Pancreas (tissue), 10 donors: ENCODE measurements around the gene CSDE1. TPM values are rescaled to one million over a fixed set of nuclear protein-coding genes. Genes with fewer than 3 reads are reported as not detected.

Source experiments
- ATAC-seq, 4 donors: fragments of 200-7000 bp; cut with Tn5 transposase; one replicate each; pipeline versions ENCODE4 v1.8.0 to v1.9.1; 2020; ENCODE audit warnings: mild to moderate bottlenecking in 4 of 4, moderate library complexity in 4 of 4
- DNase-seq, 6 donors: peaks; one replicate each; pipeline ENCODE4 v3.0.0-alpha.2; 2020
- FAIRE-seq: peaks from 2 replicates; lab custom pipeline; 2012; peaks lifted over from hg19 to GRCh38; lab: Jason Lieb, UNC
- H3K27ac ChIP-seq, 4 donors: fragments of 200-600 bp; sonication (generic); 1 replicate in 3 of 4; 2 replicates in 1 of 4; pipeline versions ENCODE4 v1.5.0 to v1.8.0; 2020
- H3K27me3 ChIP-seq, 4 donors: fragments of 200-600 bp; one replicate each; pipeline ENCODE4 v1.8.0; 2021
- H3K36me3 ChIP-seq, 3 donors: fragments of 200-600 bp; sonication (generic) in 1 of 3; one replicate each; pipeline versions ENCODE4 v1.5.0 to v1.8.0; 2020 to 2021
- H3K4me1 ChIP-seq, 3 donors: fragments of 200-600 bp; one replicate each; pipeline ENCODE4 v1.8.0; 2021
- H3K4me3 ChIP-seq, 4 donors: fragments of 200-600 bp; sonication (generic) in 2 of 4; one replicate each; pipeline versions ENCODE4 v1.5.0 to v1.8.0; 2020 to 2021
- H3K9me3 ChIP-seq, 4 donors: fragments of 200-600 bp; one replicate each; pipeline ENCODE4 v1.8.0; 2021
- WGBS, 2 donors: extraction: QIAGEN DNeasy Blood & Tissue Kit; methylation state at CpG; one replicate each; pipeline ENCODE4 v1.1.7; 2013; 5-methylcytosine and 5-hydroxymethylcytosine counted together
- intact Hi-C, 3 donors: fragments of 100-400 bp; cut with DNase I; formaldehyde crosslinking; loops; one replicate each; pipeline versions ENCODE4 v1.11.1 to v1.14.2; 2022
- polyA plus RNA-seq, 2 donors: library from polyadenylated mRNA; stranded (reverse); fragments of 200-250 nt; gene quantifications; one replicate each; pipeline ENCODE4 v1.2.3, GENCODE V29; 2013
- total RNA-seq, 6 donors: library from RNA; stranded (reverse); fragmentation: NEBNext Ultra II Directional in 4 of 6; extraction: Animal tissue kit (Norgen Biotek cat#: 25700) in 4 of 6; gene quantifications; one replicate each; pipeline versions ENCODE4 v1.2.1 to v1.2.4, GENCODE V29; 2021 to 2023
- TF ChIP-seq, protein P1 (sequence below), 4 donors: fragments of 200-600 bp; sonication (generic) in 3 of 4; IDR thresholded peaks; one replicate each; pipeline versions ENCODE4 v1.5.0 to v1.8.0; 2021; ENCODE audit warnings: antibody characterized with exemption in 4 of 4
- donor health status: healthy with polysubstance abuse.
- donor health status: DM: no; HTN: no; CAD: no; lungs with moderate emphysema.
- donor health status: DM: no; HTN: no; CAD: no.
- donor health status: control.
- donor health status: control.
- donor health status: Bipolar disorder and iron deficiency.
- donor health status: DM: yes; HTN: yes; CAD: no.
- donor health status: DM: no; HTN: no; CAD: no.
- donor health status: DM: no; HTN: no; CAD: no.
- donor health status: DM: yes; HTN: yes; CAD: no.

CSDE1 gene
- total and polyA plus RNA-seq, 8 donors = 61.4 to 346 (median 308) TPM

GRCh38 chr1:114666954-114667353, 90.8 kb downstream of the CSDE1 start:
- no peaks in the 10 kb centered on the region for H3K9me3 ChIP-seq
- no peak for DNase-seq
- peaks cover 0 to 8% (median 0%) of the 10 kb centered on the region in 3 donors for H3K4me1 ChIP-seq
- H3K4me3 ChIP-seq = no peak overlapping the region
- FAIRE-seq = no peak
- TF ChIP-seq, protein P1, sequence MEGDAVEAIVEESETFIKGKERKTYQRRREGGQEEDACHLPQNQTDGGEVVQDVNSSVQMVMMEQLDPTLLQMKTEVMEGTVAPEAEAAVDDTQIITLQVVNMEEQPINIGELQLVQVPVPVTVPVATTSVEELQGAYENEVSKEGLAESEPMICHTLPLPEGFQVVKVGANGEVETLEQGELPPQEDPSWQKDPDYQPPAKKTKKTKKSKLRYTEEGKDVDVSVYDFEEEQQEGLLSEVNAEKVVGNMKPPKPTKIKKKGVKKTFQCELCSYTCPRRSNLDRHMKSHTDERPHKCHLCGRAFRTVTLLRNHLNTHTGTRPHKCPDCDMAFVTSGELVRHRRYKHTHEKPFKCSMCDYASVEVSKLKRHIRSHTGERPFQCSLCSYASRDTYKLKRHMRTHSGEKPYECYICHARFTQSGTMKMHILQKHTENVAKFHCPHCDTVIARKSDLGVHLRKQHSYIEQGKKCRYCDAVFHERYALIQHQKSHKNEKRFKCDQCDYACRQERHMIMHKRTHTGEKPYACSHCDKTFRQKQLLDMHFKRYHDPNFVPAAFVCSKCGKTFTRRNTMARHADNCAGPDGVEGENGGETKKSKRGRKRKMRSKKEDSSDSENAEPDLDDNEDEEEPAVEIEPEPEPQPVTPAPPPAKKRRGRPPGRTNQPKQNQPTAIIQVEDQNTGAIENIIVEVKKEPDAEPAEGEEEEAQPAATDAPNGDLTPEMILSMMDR (IDR thresholded peaks at IDR 0.05) = no peak
- no peak for ATAC-seq
- 78 to 85% methylated on average over 3 of the region's 3 CpGs for WGBS, 2 donors
- H3K27me3 ChIP-seq = no peaks in the 10 kb centered on the region
- no peaks in the 10 kb centered on the region for H3K36me3 ChIP-seq
- intact Hi-C loops = no loop called here
- no peak overlapping the region for H3K27ac ChIP-seq

Other genes with a start within 250 kb of the CSDE1 start
- 10 to 100 TPM; 12.0 to 19.1 (median 15.6) TPM for gene TRIM33, start 246.8 kb downstream of the CSDE1 start, total RNA-seq
- gene TRIM33, start 246.8 kb downstream of the CSDE1 start, polyA plus RNA-seq = 10 to 100 TPM in 1 of 2 donors, 1 to 10 TPM in 1; 8.6 to 19.1 TPM
- 10 to 100 TPM; 11.7 to 17.5 (median 13.3) TPM for gene BCAS2, start 176.4 kb downstream of the CSDE1 start, total RNA-seq
- 10 to 100 TPM in 1 of 2 donors, 1 to 10 TPM in 1; 9.6 to 24.4 TPM for gene BCAS2, start 176.4 kb downstream of the CSDE1 start, polyA plus RNA-seq
- gene DENND2C, start 87.9 kb downstream of the CSDE1 start, total RNA-seq = 1 to 10 TPM; 1.0 to 2.5 (median 2.0) TPM
- 1 to 10 TPM; 1.2 to 2.6 TPM for gene DENND2C, start 87.9 kb downstream of the CSDE1 start, polyA plus RNA-seq
- under 1 TPM in 1 of 6 donors, not detected in 5; 0.47 TPM for gene AMPD1, start 62.4 kb downstream of the CSDE1 start, total RNA-seq
- gene AMPD1, start 62.4 kb downstream of the CSDE1 start, polyA plus RNA-seq = not detected
- gene NRAS, start 41.2 kb downstream of the CSDE1 start, total RNA-seq = 10 to 100 TPM in 4 of 6 donors, 1 to 10 TPM in 2; 6.5 to 18.4 (median 10.8) TPM
- 1 to 10 TPM; 5.4 to 8.5 TPM for gene NRAS, start 41.2 kb downstream of the CSDE1 start, polyA plus RNA-seq
- gene SIKE1, start 22.7 kb upstream of the CSDE1 start, total RNA-seq = 10 to 100 TPM; 11.7 to 23.5 (median 18.8) TPM
- 1 to 10 TPM; 8.6 to 10.0 TPM for gene SIKE1, start 22.7 kb upstream of the CSDE1 start, polyA plus RNA-seq
- gene SYCP1, start 96.9 kb upstream of the CSDE1 start, total RNA-seq = not detected
- not detected for gene SYCP1, start 96.9 kb upstream of the CSDE1 start, polyA plus RNA-seq